GM19099 (cell line): Measurements from ENCODE around the gene CNP.

Experiments used
- POLR2A ChIP-seq: IDR thresholded peaks from 3 replicates; pipeline ENCODE4 v1.6.1; 2011; ENCODE audit warnings: low read depth; ENCODE audit not compliant: insufficient read length; ENCODE audit errors: extremely low read depth

The CNP gene

DNA sequence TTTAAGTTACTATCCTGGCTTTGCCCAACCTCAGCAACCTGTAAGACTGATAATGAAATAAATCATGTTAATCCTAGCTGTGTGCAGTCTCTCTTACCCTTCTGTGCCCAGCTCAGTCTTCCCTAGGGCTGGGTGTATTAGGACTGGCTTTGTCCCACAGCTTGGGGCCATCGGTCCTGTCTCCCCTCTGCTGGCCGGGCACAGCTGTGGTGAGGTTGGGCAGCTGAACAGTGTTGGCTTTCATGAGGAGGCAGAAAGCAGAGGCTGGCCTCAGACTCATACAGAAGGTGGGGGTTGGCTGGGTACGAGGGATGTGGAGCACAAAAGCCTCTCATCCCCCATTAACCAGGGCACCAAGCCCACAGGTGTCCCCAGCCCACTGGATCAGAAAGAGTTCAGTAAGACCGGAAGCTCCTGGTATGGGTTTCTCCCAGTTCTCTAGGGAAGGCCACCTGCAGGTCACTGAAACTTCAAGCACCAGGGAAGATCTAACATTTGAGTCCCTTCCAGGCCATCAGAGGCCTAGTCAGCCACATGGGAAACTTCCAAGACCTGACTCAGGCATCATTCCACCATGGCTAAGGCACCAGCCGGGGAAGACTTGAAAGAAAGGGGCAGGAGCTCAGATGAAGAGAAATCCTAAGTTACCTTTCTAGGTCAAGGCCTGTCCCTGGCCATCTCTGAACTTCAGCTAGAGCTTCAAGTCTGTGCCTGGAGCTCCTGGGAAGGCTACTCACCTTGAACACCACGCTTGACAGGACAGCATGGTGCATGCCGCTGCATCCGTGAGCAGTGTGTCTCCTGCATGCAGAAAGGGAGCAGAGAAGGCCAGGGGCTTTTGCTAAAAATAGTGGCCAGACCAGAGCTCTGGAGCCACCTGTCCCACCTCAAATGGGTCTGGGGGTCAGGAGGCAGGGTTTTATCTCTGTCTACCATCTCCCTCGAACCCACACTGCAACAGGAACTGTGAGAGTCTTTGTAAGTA is 8.8 kb downstream of the CNP start:
- no peak for TF ChIP-seq POLR2A

DNA sequence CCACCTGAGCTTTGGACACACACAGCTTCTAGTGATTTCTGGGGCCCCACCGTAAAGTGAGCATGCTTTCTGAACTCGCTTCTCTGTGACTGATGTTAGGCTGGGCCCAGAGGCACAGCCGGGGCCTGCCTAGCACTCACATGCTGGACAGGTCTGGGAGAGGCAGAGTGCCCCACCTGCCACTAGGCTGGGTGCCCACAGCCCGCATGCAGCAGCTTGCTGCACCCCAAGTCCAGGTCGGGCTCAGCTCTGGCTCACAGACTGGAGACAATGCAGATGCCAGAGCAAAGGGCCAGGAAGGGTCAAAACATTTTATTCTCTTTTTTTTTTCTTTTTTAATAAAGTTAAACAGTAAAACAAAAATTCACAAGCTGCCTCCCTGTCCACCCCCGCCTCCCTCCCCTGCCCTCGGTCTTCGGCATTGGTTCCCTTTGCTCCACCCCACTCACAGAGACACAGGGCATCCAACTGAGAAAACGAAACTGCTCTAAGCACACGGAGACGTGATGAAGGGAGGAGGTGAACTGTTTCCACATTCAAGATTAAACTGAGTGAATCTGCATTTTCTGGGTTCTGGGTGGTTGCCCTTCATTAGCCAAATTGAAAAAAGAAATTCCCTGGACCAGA is 9.7 kb downstream of the CNP start:
- TF ChIP-seq POLR2A = no peak

DNA sequence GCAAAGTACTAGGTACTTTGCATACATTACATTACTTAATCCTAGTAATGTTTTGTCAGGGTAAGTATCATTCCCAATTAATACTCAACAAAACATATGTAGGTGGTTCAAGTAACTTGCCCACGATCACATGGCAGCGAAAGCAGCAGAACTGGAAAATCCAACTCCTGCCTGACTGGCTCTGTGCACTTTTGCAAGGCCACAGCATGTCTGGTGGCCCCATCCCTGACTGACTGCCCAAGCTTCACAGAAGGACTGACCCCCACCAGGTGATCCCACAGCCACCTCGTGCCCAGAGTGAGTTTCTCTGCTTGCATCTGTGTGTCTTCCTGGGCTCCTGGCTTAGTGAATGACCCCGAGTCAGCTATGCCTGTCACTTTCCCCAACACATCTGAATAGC is 11.4 kb downstream of the CNP start:
- TF ChIP-seq POLR2A = no peak

DNA sequence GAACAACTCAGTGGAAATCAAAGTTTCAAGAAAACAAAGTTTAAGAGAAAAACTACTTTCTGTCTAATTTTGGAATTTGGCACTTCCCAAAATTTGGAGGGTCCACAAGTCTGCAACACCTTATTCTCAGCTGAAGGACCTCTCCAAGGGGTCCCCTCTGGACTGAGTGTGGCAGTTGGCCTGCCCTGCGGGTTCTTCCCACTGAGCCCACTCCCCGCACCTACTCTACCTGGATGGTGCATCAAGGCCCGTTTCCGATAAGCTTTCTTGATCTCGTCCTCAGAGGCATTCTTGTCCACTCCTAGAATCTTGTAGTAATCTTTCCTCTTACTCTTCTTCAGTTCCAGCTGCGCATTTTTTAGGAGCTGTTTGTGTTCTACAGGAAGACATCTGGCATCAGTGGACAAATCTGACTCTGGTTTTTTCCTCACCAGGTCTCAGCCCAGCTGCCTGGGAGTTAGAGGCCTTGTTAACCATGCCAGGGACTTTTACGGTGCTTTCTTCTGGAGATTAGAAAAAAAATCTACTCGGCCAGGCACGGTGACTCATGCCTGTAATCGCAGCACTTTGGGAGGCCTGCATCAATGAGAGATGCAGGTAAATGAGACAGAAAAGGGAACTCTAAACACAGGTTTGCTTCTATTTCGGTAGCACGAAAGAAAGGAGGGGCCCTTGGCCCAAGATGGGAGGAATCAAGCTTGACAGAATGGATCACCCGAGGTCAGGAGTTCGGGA is 15.6 kb downstream of the CNP start:
- no peak for TF ChIP-seq POLR2A

DNA sequence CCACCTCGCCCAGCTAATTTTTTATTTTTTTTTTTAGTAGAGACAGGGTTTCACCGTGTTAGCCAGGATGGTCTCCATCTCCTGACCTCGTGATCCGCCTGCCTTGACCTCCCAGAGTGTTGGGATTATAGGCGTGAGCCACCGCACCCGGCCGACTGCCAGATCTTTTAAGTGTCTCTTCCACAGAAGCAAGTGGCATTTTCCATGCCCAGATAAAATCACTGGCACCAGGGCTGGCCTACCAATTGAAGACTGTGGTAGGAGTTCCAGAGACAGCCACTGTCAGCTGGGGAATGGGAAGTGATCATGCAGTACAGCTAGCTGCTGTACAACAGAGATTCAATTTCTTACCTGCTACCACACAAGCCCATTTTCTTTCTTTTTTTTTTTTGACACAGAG is 17.9 kb downstream of the CNP start:
- no peak for TF ChIP-seq POLR2A

DNA sequence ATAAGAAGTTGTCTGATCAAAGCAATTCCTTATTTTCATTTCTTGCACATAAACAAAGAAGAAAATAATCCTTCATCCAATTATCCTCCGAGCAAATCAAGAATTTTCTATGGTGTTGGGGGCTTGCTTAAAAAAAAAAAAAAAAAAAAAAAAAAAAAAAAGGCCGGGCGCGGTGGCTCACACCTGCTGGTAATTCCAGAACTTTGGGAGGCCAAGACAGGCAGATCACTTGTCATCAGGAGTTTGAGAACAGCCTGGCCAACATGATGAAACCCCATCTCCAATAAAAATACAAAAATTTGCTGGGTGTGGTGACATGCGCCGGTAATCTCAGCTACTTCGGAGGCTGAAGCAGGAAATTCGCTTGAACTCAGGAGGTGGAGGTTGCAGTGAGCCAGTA is 19.3 kb downstream of the CNP start:
- no peak for TF ChIP-seq POLR2A

DNA sequence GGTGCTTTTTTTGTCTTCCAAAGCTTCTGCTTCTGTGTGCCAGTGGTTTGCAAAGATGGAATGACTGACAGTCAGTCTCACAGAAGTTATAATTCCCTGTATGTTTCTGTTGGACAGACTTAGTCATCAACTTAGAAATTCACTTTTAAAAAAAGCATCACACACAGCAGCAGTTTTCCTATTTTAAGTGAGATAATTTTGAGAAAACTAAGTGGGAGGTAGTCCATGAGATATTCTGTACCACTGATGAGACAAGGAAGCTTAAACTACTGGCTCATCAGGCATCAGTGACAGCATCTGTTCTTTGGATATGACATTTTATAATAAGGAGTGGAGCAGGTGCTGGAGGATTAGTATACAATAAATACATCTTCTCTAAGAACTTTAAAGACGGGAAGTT is 20.0 kb downstream of the CNP start:
- no peak for TF ChIP-seq POLR2A

DNA sequence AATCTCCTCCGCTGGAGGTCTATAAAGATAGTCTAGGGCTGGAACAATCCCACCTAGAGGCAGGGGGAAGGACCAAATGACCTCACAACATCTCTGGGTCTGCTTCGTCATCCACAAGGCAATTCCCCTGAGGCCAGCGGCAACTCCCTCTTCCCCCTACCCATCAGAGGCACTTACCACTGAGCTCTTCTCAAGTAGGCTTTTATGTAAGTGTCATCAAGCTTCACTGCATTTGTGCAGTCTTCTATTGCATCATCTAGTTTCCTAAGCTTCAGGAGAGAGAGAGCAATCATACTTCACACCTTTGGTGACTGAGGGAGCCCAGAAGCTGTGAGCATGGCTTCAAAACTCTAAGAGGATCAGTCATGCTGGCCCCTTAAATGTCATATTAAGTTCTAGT is 21.0 kb downstream of the CNP start:
- TF ChIP-seq POLR2A = no peak

DNA sequence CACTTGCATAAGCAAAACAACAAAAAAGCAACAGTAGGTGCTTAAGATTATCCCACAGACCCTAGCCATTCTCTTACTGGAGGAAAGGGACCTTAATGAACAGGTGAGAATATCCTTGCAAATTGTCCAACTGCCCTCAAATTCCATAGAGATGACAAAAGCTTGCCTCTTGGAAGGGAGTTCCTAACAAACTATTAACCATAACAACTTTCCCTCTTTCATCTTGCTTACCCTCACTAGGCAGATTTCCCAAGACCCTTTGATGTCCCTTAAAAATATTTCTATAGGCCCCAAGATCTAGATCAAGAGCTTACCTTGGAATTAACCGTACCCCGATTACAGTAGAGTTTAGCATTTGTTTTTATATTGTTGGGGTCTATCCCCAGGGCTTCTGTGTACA is 21.8 kb downstream of the CNP start:
- no peak for TF ChIP-seq POLR2A

DNA sequence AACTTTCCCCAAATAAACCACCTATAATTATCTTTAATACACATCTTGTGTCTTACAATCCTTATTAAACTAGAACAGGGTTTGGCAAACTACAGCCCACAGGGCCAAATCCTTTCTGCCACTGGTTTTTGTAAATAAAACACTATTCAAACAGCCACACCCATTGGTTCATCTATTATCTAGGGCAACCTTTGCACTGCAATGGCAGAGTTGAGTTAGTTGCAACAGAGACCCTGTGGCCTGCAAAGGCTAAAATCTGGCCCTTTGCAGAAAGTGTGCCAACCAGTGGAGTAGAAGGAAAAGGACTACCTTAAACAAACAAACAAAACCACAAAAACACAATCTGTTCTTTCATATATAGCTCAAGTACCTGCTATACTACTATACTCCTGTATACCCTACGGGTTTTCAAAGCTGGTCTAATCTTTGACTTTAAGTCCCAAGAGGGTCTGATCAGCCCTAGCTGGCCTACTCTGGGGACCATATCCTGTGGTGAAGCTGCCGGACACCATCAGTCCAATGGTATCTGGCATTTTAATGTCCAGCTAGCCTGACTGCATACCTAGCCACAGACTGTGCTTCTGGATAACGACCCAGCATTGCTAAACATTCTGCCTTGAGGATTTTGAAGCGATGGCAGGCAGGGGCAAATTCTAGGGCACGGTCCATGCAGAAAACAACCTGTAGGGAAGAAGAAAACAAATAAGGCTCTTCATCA is 23.3 kb downstream of the CNP start:
- TF ChIP-seq POLR2A = no peak

DNA sequence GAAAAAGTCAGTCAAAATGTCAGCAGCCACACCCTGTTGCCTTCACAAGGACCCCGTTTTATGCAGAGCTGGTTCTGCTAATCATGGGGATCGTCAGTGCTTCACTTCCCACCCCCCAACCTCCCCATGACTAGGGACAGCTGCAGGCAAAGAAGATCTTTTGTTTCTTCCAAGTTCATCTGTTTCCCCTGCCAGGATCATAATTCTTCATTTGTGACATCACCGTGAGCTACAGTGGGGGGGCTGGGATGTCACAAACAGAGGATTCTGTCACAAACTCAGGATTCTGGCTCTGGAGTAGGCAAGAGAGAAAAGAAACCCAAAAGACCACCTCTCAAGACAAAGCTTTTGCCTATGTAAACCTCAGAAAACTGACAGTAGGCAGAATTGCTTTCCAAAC is 26.0 kb downstream of the CNP start:
- TF ChIP-seq POLR2A = no peak

DNA sequence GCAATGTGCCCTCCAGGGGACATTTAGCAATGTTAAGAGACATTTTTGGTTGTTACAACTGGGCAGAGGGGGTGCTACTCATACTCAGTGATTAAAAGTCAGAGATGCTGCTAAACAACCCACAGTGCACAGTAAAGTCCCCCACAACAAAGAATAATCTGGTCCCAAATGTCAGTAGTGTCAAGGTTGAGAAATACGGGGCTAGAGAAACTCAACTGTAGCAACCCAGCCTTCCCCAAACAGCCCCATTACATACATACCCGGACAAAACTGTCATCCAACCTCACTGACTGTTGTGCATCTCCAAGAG is 30.2 kb downstream of the CNP start:
- no peak for TF ChIP-seq POLR2A

DNA sequence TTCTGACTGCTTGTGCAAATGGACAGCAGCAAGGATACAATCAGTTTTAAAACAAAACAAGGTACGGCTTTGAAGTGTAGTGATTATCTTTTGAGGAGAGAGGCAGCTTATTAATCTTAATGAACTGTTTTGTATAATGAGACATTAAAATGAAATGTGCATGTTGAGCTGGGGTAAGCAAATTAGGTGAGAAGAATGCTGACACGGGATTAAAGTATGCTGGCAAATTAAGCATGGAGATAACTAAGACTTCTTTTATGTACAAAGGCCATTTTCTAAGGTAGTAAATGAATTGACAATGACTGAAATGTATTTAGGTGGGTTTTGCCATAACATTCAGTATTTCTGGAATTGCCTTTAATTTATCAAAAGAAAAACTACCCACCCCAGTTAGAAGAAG is 31.9 kb downstream of the CNP start:
- TF ChIP-seq POLR2A = no peak

DNA sequence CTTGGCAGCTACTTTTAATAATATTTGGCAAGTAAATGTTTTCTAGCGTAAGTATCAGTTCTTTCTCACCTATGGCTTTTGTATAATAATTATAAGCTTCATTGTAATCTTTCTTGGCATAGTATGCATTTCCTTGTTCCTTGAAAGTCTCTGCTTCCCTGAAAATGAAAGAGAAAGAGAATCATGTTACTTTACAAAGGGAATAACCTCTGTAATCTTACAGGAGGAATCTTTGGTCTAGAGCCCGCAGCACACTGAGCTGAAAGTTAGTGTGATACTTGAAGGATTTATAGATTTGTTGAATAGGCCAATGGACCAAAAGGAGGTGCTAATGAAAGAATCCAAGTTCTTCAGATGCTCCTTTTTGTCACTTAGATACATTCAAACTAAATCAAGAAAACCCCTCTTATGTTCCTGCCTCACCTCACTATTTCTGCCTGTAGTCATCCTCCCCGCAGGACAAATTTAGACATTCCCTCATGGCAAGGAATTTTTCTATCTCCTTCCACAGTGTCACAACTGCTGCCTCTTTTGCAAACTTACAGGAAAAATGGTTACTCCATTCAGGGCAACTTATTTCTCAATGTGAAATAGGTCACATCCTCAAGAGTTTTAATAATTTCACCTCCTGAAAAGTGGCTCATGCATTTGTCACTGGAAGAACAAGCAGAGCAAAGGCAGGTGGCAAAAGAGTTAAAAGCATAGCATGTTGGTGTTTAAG is 34.0 kb downstream of the CNP start:
- no peak for TF ChIP-seq POLR2A
